HG02870 (cell line): ENCODE results near the gene CALD1.
A peak's percentile ranks its signal among the peaks of the same experiment; 100 is the strongest.

Experiments
- ATAC-seq: cut with Tn5 transposase; IDR thresholded peaks from one replicate; pipeline ENCODE4 v1.9.1; 2021; ENCODE audit warnings: mild to moderate bottlenecking, moderate library complexity; ENCODE audit not compliant: unreplicated experiment

The CALD1 gene

GRCh38 chr7:134820778-134821177 lies 41.3 kb downstream of the CALD1 start:
- ATAC-seq, result no peak

GRCh38 chr7:134823400-134823799 lies 44.0 kb downstream of the CALD1 start:
- no peak for ATAC-seq

GRCh38 chr7:134825666-134826065 lies 46.2 kb downstream of the CALD1 start:
- ATAC-seq, result no peak

- no peak for ATAC-seq
Observed at GRCh38 chr7:134826105-134826504, 46.7 kb downstream of the CALD1 start.

- ATAC-seq, result no peak
Observed at GRCh38 chr7:134827436-134827835, 48.0 kb downstream of the CALD1 start.

GRCh38 chr7:134827889-134828288 lies 48.5 kb downstream of the CALD1 start:
- no peak for ATAC-seq

- ATAC-seq, result no peak
Observed at GRCh38 chr7:134828361-134828760, 48.9 kb downstream of the CALD1 start.

GRCh38 chr7:134829380-134829986 lies 50.0 kb downstream of the CALD1 start:
- ATAC-seq, result no peak

GRCh38 chr7:134831862-134832261 lies 52.4 kb downstream of the CALD1 start:
- no peak for ATAC-seq

- no peak for ATAC-seq
Observed at GRCh38 chr7:134832367-134832766, 52.9 kb downstream of the CALD1 start.

- ATAC-seq, result no peak
Observed at GRCh38 chr7:134834689-134835462, 55.4 kb downstream of the CALD1 start.

- ATAC-seq, result no peak
Observed at GRCh38 chr7:134835463-134835823, 56.0 kb downstream of the CALD1 start.

GRCh38 chr7:134836447-134836846 lies 57.0 kb downstream of the CALD1 start:
- ATAC-seq, result no peak

- ATAC-seq, result no peak
Observed at GRCh38 chr7:134839298-134839697, 59.9 kb downstream of the CALD1 start.

GRCh38 chr7:134842062-134842461 lies 62.6 kb downstream of the CALD1 start:
- no peak for ATAC-seq

GRCh38 chr7:134842886-134843430 lies 63.5 kb downstream of the CALD1 start:
- ATAC-seq, result no peak

- ATAC-seq, result no peak
Observed at GRCh38 chr7:134844200-134844599, 64.8 kb downstream of the CALD1 start.

GRCh38 chr7:134845461-134845860 lies 66.0 kb downstream of the CALD1 start:
- ATAC-seq, result peak; percentile 77

- no peak for ATAC-seq
Observed at GRCh38 chr7:134847851-134848588, 68.6 kb downstream of the CALD1 start.

- no peak for ATAC-seq
Observed at GRCh38 chr7:134850066-134850465, 70.6 kb downstream of the CALD1 start.

GRCh38 chr7:134851141-134851540 lies 71.7 kb downstream of the CALD1 start:
- no peak for ATAC-seq

GRCh38 chr7:134852625-134853024 lies 73.2 kb downstream of the CALD1 start:
- no peak for ATAC-seq
